ENCODE results near the gene ARHGAP8.

ARHGAP8 gene

GRCh38 chr22:44752285-44753188 is at the start of gene ARHGAP8:
ARHGAP8 (plus strand) TSS chr22:44752575; CDS start chr22:44786528, 33,953 bp downstream.
- no peak for DNase-seq (ENCODE audit: low read depth)

- DNase-seq (ENCODE audit: low read depth) = no peak
Measured at GRCh38 chr22:44703255-44703870, 49.0 kb upstream of the ARHGAP8 start.

- DNase-seq (ENCODE audit: low read depth) = no peak
Measured at GRCh38 chr22:44704159-44705021, 48.0 kb upstream of the ARHGAP8 start.

GRCh38 chr22:44705022-44705297 is 47.4 kb upstream of the ARHGAP8 start:
- DNase-seq (ENCODE audit: low read depth) = no peak

- DNase-seq (ENCODE audit: low read depth) = no peak
Measured at GRCh38 chr22:44706488-44706887, 45.9 kb upstream of the ARHGAP8 start.

- no peak for DNase-seq (ENCODE audit: low read depth)
Measured at GRCh38 chr22:44707178-44707577, 45.2 kb upstream of the ARHGAP8 start.

GRCh38 chr22:44707752-44708151 is 44.6 kb upstream of the ARHGAP8 start:
- DNase-seq (ENCODE audit: low read depth) = no peak

- no peak for DNase-seq (ENCODE audit: low read depth)
Measured at GRCh38 chr22:44709881-44710392, 42.4 kb upstream of the ARHGAP8 start.

GRCh38 chr22:44710474-44711240 is 41.7 kb upstream of the ARHGAP8 start:
- no peak for DNase-seq (ENCODE audit: low read depth)

GRCh38 chr22:44711241-44711560 is 41.2 kb upstream of the ARHGAP8 start:
- no peak for DNase-seq (ENCODE audit: low read depth)

- no peak for DNase-seq (ENCODE audit: low read depth)
Measured at GRCh38 chr22:44711690-44712555, 40.5 kb upstream of the ARHGAP8 start.

- no peak for DNase-seq (ENCODE audit: low read depth)
Measured at GRCh38 chr22:44712962-44713361, 39.4 kb upstream of the ARHGAP8 start.

GRCh38 chr22:44714703-44715350 is 37.5 kb upstream of the ARHGAP8 start:
- no peak for DNase-seq (ENCODE audit: low read depth)

GRCh38 chr22:44718418-44718817 is 34.0 kb upstream of the ARHGAP8 start:
- no peak for DNase-seq (ENCODE audit: low read depth)

- no peak for DNase-seq (ENCODE audit: low read depth)
Measured at GRCh38 chr22:44719586-44720368, 32.6 kb upstream of the ARHGAP8 start.

GRCh38 chr22:44721213-44721612 is 31.2 kb upstream of the ARHGAP8 start:
- DNase-seq (ENCODE audit: low read depth) = no peak

- no peak for DNase-seq (ENCODE audit: low read depth)
Measured at GRCh38 chr22:44722611-44723010, 29.8 kb upstream of the ARHGAP8 start.

- DNase-seq (ENCODE audit: low read depth) = no peak
Measured at GRCh38 chr22:44723801-44724200, 28.6 kb upstream of the ARHGAP8 start.

GRCh38 chr22:44724416-44724815 is 28.0 kb upstream of the ARHGAP8 start:
- DNase-seq (ENCODE audit: low read depth) = no peak

GRCh38 chr22:44724859-44725258 is 27.5 kb upstream of the ARHGAP8 start:
- no peak for DNase-seq (ENCODE audit: low read depth)

All from fibroblast of the conjunctiva (primary cell).